HG03460 (cell line): ENCODE measurements around the gene ANO1.

Experiments used
- ATAC-seq: cut with Tn5 transposase; IDR thresholded peaks from one replicate; pipeline ENCODE4 v1.9.1; 2021; ENCODE audit not compliant: unreplicated experiment

The ANO1 gene

GRCh38 chr11:70111269-70112016 lies 33.3 kb downstream of the ANO1 start:
- ATAC-seq, result no peak

GRCh38 chr11:70112017-70112434 lies 33.9 kb downstream of the ANO1 start:
- no peak for ATAC-seq

- ATAC-seq, result no peak
These were observed 35.7 kb downstream of the ANO1 start for GRCh38 chr11:70113801-70114200.

DNA sequence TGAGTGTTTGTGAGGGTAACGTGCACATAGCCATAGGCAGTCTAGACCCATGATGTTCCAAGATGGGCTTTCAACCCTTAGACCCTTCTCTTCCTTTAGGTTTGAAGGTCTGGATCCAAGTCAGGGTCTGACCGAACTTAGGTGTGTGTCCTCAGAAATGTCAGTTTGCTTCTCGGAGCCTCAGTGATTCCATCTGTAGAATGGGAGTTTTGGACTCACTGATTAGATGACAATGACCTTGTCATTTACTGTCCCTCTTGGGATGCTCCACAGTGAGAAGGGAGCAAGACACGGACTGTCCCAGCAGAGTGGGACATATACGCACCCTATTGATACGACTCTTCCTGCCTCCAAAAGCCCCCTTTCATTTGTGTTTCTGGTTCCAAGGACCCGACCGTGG lies 37.7 kb downstream of the ANO1 start:
- ATAC-seq, result no peak

GRCh38 chr11:70116386-70117065 lies 38.4 kb downstream of the ANO1 start:
- ATAC-seq, result no peak

DNA sequence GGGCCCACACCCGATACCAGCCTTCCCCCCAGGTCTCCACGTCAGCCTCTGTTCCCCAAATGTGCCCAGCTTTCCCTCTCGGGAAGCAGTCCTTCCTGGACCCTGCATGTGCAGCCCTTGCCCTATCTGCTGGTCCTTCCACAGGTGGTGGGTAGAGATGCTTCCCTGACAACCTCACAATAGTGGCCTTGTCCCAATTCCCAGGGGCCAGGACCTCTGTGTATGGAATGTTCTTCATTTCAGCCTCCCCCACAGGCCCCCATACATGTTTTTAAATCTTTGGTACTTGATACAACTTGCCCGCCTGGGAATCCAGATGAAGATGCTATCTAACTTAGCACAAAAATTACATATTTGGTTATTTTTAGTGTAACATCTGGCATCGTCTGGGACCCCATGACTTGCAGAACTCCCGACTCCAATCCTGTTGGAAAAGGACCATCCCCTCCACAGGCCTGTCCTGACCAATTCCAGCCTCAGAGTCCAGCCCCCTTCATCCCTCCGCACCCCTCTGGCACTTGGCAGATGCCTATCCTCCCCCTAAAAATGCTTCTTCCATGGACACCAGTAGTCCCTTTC lies 39.5 kb downstream of the ANO1 start:
- no peak for ATAC-seq

DNA sequence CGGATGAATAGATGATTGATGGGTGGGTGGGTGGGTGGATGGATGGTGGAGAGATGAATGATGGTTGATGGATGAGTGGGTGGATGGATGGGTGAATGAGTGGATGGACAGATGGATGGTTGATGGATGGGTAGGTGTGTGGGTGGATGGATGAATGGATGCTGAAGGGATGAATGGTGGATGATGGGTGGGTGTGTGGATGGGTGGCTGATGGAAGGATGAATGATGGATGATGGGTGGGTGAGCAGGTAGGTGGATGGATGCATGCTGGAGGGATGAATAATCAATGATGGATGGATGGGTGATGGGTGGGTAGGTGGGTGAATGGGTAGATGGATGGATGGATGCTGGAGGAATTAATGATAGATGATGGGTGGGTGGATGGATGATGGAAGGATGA lies 40.5 kb downstream of the ANO1 start:
- no peak for ATAC-seq

DNA sequence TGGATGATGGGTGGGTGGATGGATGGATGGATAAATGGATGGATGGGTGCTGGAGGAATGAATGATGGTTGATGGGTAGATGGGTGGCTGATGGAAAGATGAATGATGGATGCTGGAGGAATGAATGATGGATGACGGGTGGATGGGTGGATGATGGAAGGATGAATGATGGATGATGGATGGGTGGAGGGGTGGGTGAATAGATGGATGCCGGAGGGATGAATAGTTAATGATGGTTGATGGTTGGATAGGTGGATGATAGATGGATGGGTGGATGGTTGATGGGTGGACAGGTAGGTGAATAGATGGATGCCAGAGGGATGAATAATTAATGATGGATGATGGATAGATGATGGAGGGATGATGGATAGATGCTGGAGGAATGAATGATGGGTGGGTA lies 41.4 kb downstream of the ANO1 start:
- ATAC-seq, result no peak

DNA sequence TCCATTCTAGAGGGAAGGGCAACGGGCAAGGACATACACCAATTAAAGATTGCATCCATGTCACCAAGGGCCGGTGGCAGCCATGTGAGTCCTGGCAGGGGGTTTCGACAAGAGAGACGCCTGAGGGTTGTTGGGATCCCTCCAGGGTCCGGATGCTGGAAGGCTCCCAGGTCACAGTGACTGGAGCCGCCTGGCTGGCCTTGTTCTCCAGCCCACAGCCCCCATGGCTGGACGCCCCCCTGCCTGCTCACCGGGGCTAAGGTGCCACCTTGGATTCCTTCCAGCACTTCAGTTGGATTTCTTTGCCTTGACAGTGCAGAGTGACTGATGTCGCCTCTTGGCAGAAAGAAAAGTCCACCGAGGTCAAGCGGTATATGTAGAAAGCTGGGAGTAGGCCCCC lies 42.6 kb downstream of the ANO1 start:
- ATAC-seq, result no peak

DNA sequence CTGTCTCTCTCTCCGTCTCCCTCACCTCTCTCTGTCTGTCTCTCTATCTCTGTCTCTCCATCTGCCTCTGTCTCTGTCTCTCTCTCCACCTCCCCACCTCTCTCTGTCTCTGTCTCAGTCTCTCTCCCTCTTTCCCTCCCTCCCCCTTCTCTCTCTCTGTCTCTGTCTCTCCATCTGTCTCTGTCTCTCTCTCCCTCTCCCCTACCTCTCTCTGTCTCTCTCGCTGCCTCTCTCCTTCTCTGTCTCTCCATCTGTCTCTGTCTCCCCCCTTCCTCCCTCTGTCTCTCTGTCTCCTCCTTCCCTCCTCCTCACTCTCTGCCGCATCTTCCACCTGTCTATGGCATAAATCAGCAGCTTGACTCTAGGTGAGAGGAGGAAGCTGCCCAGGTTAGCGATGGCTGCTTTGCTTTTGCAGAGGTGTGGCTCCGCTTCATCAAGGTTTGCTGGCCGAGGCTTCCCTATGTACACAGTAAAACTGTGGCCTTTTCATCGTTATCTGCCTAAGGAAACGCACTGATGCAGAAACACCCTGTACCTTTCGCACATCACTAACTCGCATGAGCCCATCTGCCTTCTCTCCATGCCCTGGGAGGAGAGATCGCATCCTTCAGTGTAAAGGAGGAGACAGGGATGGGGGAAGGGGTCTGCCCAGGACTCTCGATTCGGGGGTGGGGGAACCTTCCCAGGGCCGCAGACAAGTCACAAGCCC lies 44.5 kb downstream of the ANO1 start:
- ATAC-seq, result no peak

DNA sequence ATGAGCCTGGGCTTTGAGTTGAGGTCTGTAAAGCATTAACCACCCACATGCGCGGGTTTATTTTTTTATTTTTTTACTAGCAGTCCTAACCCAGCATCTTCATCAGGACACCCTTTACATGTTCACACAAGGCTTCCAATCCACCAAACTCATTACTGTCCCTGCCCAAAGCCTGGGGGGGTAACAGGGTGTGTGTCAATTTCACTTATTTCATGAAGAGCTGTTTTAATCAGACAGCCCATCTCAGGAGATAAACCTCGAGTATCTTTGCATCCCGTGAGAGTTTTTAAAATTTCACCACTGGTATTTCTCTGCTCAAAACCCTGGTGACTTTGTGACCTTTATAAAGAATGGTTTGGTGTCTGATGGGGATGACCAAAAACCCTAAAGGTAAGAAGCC lies 45.6 kb downstream of the ANO1 start:
- ATAC-seq, result no peak

- no peak for ATAC-seq
These were observed 46.3 kb downstream of the ANO1 start for GRCh38 chr11:70124321-70125000.

- ATAC-seq, result no peak
These were observed 48.4 kb downstream of the ANO1 start for GRCh38 chr11:70126494-70126893.

- no peak for ATAC-seq
These were observed 49.7 kb downstream of the ANO1 start for GRCh38 chr11:70127653-70128434.

- ATAC-seq, result no peak
These were observed 50.4 kb downstream of the ANO1 start for GRCh38 chr11:70128435-70128906.

- ATAC-seq, result no peak
These were observed 51.0 kb downstream of the ANO1 start for GRCh38 chr11:70129051-70129592.

DNA sequence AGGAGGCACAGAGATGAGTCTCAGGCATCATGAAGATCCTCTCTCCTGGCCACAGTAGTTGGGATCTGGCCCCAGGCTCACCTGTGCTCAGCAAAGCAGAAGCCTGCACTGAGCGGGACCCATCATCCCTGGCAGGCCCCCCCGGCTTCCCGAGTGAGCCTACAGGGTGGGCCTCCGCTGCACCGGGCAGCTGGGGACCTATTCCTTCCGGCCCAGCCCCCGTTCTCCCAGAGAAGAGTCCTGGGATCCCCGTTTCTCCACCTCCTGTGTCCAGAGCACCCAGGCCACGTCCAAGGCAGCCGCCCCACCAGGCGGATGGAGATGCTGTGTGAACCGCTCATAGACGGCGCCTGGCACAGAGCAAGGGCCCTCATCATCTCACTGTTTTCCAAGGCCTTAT lies 52.5 kb downstream of the ANO1 start:
- no peak for ATAC-seq

DNA sequence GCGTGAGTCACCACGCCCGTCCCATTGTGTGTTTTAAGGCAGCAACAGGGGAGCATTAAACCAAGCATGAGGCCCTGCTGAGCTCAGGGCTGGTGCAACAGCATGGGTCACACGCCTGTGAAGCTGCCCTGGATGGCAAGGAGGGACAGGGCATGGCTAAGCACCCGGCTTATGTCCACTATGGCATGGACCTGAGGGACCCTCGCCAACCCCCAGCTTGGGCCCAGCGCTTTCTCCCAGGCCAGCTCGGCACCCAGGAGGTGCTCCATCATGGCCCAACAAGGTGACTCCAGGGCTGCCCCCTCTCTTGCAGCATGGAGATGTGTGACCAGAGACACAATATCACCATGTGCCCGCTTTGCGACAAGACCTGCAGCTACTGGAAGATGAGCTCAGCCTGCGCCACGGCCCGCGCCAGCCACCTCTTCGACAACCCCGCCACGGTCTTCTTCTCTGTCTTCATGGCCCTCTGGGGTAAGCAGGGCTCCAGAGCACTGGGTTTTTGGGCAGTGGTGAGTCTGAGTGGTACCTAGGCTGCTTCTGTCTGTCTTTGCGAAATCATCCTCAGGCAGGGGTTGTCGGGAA lies 53.6 kb downstream of the ANO1 start:
- no peak for ATAC-seq

DNA sequence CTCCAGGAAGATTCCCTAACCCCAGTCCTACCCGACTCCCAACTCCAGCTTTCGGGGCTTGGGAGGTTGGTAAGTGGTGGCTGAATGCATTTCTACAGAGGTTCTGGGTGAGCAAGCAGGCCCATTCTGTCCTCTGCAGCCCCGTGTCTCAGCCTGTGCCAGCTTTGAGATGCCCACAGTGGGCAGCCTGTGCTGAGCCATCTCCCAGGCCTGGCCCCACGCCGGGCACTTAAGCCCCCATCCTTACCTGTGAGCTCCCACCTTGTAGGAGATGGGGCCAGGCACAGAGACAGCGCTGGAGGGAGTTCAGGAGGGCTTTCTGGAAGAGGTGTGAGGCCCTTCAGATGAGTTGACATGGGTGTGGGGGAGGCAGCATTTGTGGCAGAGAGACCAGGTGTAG lies 54.5 kb downstream of the ANO1 start:
- ATAC-seq, result no peak
